Loucy (cell line): ENCODE measurements around the gene PEX12.

Experiments used
- H2AFZ ChIP-seq: fragments of 200-600 bp; sonication (generic); 2 replicates; pipeline ENCODE4 v1.6.0; 2016; ENCODE audit warnings: antibody characterized with exemption, mild to moderate bottlenecking, low read length, moderate library complexity
- H3F3A ChIP-seq: fragments of 200-600 bp; 2 replicates; pipeline ENCODE4 v1.6.0; 2016; ENCODE audit warnings: antibody characterized with exemption, low read depth, mild to moderate bottlenecking
- H3K27me3 ChIP-seq: fragments of 200-600 bp; sonication (generic); 2 replicates; pipeline ENCODE4 v1.6.1; 2014; ENCODE audit warnings: low read length, mild to moderate bottlenecking; ENCODE audit not compliant: insufficient read depth, poor library complexity, severe bottlenecking
- H3K36me3 ChIP-seq: fragments of 200-600 bp; sonication (generic); 2 replicates; pipeline ENCODE4 v1.6.1; 2016; ENCODE audit warnings: low read length; ENCODE audit not compliant: insufficient read depth
- H3K4me1 ChIP-seq: fragments of 200-600 bp; sonication (generic); 2 replicates; pipeline ENCODE4 v1.5.1; 2014; ENCODE audit warnings: low read length, mild to moderate bottlenecking; ENCODE audit not compliant: insufficient read depth, poor library complexity, severe bottlenecking
- H3K4me2 ChIP-seq: fragments of 200-600 bp; sonication (generic); 2 replicates; pipeline ENCODE4 v1.6.0; 2014; ENCODE audit warnings: antibody characterized with exemption, low read length, low read depth, mild to moderate bottlenecking; ENCODE audit not compliant: poor library complexity, severe bottlenecking
- H3K4me3 ChIP-seq: fragments of 200-600 bp; sonication (generic); 2 replicates; pipeline ENCODE4 v1.5.1; 2014; ENCODE audit warnings: low read length, mild to moderate bottlenecking, mixed read lengths; ENCODE audit not compliant: poor library complexity, severe bottlenecking
- H3K79me2 ChIP-seq: fragments of 200-600 bp; sonication (generic); 2 replicates; pipeline ENCODE4 v1.6.1; 2014; ENCODE audit warnings: low read length; ENCODE audit not compliant: insufficient read depth
- H3K9ac ChIP-seq: fragments of 200-600 bp; sonication (generic); 2 replicates; pipeline ENCODE4 v1.6.0; 2014; ENCODE audit warnings: mild to moderate bottlenecking, low read depth, low read length, moderate library complexity; ENCODE audit not compliant: poor library complexity, severe bottlenecking
- H3K9me2 ChIP-seq: fragments of 200-600 bp; sonication (generic); replicated peaks from 2 replicates; pipeline ENCODE4 v1.6.1; 2016; ENCODE audit warnings: low read depth, low read length, mixed read lengths
- H3K9me3 ChIP-seq: fragments of 200-600 bp; sonication (generic); 2 replicates; pipeline ENCODE4 v1.6.1; 2014; ENCODE audit warnings: mild to moderate bottlenecking, antibody characterized with exemption, low read length, low read depth; ENCODE audit not compliant: insufficient read depth
- H4K20me1 ChIP-seq: fragments of 200-600 bp; sonication (generic); 2 replicates; pipeline ENCODE4 v1.6.0; 2014; ENCODE audit warnings: antibody characterized with exemption, low read length, mild to moderate bottlenecking; ENCODE audit not compliant: insufficient read depth, poor library complexity, severe bottlenecking
- CTCF ChIP-seq: fragments of 200-600 bp; sonication (generic); conservative IDR thresholded peaks from 2 replicates; pipeline ENCODE4 v1.5.1; 2014; ENCODE audit warnings: mild to moderate bottlenecking, antibody characterized with exemption, low read length
- EZH2phosphoT487 ChIP-seq: fragments of 200-600 bp; IDR thresholded peaks from 2 replicates; pipeline ENCODE4 v1.6.1; 2018; ENCODE audit warnings: antibody characterized with exemption, mild to moderate bottlenecking, moderate library complexity, borderline replicate concordance

The PEX12 gene

GRCh38 chr17:35545150-35545549 is 33.2 kb downstream of the PEX12 start:
- Histone ChIP-seq H3K4me2 (no peak overlapping the region), H3F3A (peaks cover 11% of the 10 kb centered on the region; the same call in 1 of the 2 replicates), H3K4me1 (peaks cover 37% of the 10 kb centered on the region), H3K9ac (no peak overlapping the region), H3K4me3 (no peak overlapping the region), H3K27me3 (no peaks in the 10 kb centered on the region), H3K79me2 (no peaks in the 10 kb centered on the region), H3K9me3 (no peaks in the 10 kb centered on the region), H4K20me1 (no peaks in the 10 kb centered on the region), H3K9me2 (no peaks in the 10 kb centered on the region), H3K36me3 (no peaks in the 10 kb centered on the region), H2AFZ (no peak overlapping the region)
- TF ChIP-seq CTCF = no peak
- no peak for TF ChIP-seq EZH2phosphoT487

GRCh38 chr17:35543856-35544255 is 34.5 kb downstream of the PEX12 start:
- TF ChIP-seq CTCF (no peak), EZH2phosphoT487 (no peak)
- H3K4me1 ChIP-seq = peaks cover 45% of the 10 kb centered on the region

GRCh38 chr17:35542990-35543389 is 35.4 kb downstream of the PEX12 start:
- TF ChIP-seq CTCF = no peak
- TF ChIP-seq EZH2phosphoT487 = no peak
- Histone ChIP-seq H4K20me1 (no peaks in the 10 kb centered on the region), H3K4me2 (peak overlapping the region; percentile 71), H3K36me3 (no peaks in the 10 kb centered on the region), H3K4me3 (peak overlapping the region; percentile 54), H3K9me2 (no peaks in the 10 kb centered on the region), H3K4me1 (peaks cover 45% of the 10 kb centered on the region), H3K9ac (peak overlapping the region; percentile 35), H3F3A (peaks cover 11% of the 10 kb centered on the region; the same call in 1 of the 2 replicates), H3K9me3 (no peaks in the 10 kb centered on the region), H3K79me2 (no peaks in the 10 kb centered on the region), H3K27me3 (no peaks in the 10 kb centered on the region), H2AFZ (no peak overlapping the region)

More at GRCh38 chr17:35543856-35544255, 34.5 kb downstream of the PEX12 start:
- Histone ChIP-seq H3K9me3 (no peaks in the 10 kb centered on the region), H3K27me3 (no peaks in the 10 kb centered on the region), H3K36me3 (no peaks in the 10 kb centered on the region), H3K79me2 (no peaks in the 10 kb centered on the region), H2AFZ (no peak overlapping the region), H3K4me2 (peak overlapping the region; percentile 71), H3K9me2 (no peaks in the 10 kb centered on the region), H3K9ac (peak overlapping the region; percentile 29), H3K4me3 (peak overlapping the region; percentile 54), H3F3A (peaks cover 11% of the 10 kb centered on the region; the same call in 1 of the 2 replicates), H4K20me1 (no peaks in the 10 kb centered on the region)
